K562 (cell line): Measurements from ENCODE around the gene MARS1. TPM values are rescaled to one million over a fixed set of nuclear protein-coding genes. Genes with fewer than 3 reads are reported as not detected.

ENCODE experiments used
- BCLAF1 ChIP-seq, 2 experiments: fragments of 450-650 bp in 1 of 2; IDR thresholded peaks; 2 replicates each; pipeline ENCODE4 v1.6.1; 2011 to 2017; ENCODE audit warnings: low read depth in 2 of 2, antibody characterized with exemption in 1 of 2, borderline replicate concordance in 1 of 2, low read length in 1 of 2, mild to moderate bottlenecking in 1 of 2, mixed read lengths in 1 of 2; ENCODE audit not compliant: control insufficient read depth in 1 of 2
- BMI1 ChIP-seq: fragments of 150-350 bp; IDR thresholded peaks from 2 replicates; pipeline ENCODE4 v1.6.1; 2014; ENCODE audit warnings: low read length
- E2F5 ChIP-seq: sonication (generic); formaldehyde crosslinking; IDR thresholded peaks from 2 replicates; pipeline ENCODE4 v1.8.0; 2022; ENCODE audit warnings: mild to moderate bottlenecking, missing genetic modification reagents
- FOXM1 ChIP-seq, 2 experiments: fragments of 450-650 bp in 1 of 2; sonication (generic) in 1 of 2; formaldehyde crosslinking in 1 of 2; IDR thresholded peaks; 2 replicates each; pipeline versions ENCODE4 v1.6.1 to v1.9.0; 2017 to 2022; ENCODE audit warnings: low read depth in 2 of 2, mild to moderate bottlenecking in 2 of 2, missing genetic modification reagents in 1 of 2, moderate library complexity in 1 of 2
- MTA3 ChIP-seq: fragments of 450-650 bp; formaldehyde crosslinking; IDR thresholded peaks from 2 replicates; pipeline ENCODE4 v1.6.1; 2017; ENCODE audit warnings: mild to moderate bottlenecking, borderline replicate concordance
- MXD1 ChIP-seq: fragments of 250-450 bp; sonication (Bioruptor Pico); IDR thresholded peaks from 2 replicates; pipeline ENCODE4 v1.8.0; 2021; ENCODE audit warnings: borderline replicate concordance, mild to moderate bottlenecking, moderate library complexity; ENCODE audit not compliant: poor library complexity, severe bottlenecking
- RBFOX2 ChIP-seq: fragments of 200-400 bp; formaldehyde crosslinking; IDR thresholded peaks from 2 replicates; pipeline ENCODE4 v1.6.1; 2017; ENCODE audit warnings: low read depth, mild to moderate bottlenecking, low read length, moderate library complexity
- STAT5A ChIP-seq: IDR thresholded peaks from 2 replicates; pipeline ENCODE4 v1.6.1; 2012; ENCODE audit warnings: low read length, inconsistent platforms, borderline replicate concordance
- ZBTB8A ChIP-seq: fragments of 450-650 bp; IDR thresholded peaks from 2 replicates; pipeline ENCODE4 v1.6.1; 2018; ENCODE audit warnings: mild to moderate bottlenecking, moderate library complexity; ENCODE audit not compliant: partially characterized antibody
- ZNF140 ChIP-seq: fragments of 250-450 bp; sonication (Bioruptor Pico); IDR thresholded peaks from 2 replicates; pipeline ENCODE4 v1.8.0; 2021; ENCODE audit warnings: moderate library complexity, mild to moderate bottlenecking, inconsistent platforms
- ZNF23 ChIP-seq: fragments of 250-450 bp; sonication (Bioruptor Pico); IDR thresholded peaks from 2 replicates; pipeline ENCODE4 v1.4.0; 2020; ENCODE audit warnings: mild to moderate bottlenecking
- ZNF511 ChIP-seq: sonication (generic); formaldehyde crosslinking; IDR thresholded peaks from 2 replicates; pipeline ENCODE4 v1.8.0; 2022; ENCODE audit warnings: mild to moderate bottlenecking, missing genetic modification reagents
- ZNF609 ChIP-seq: sonication (generic); formaldehyde crosslinking; IDR thresholded peaks from 2 replicates; pipeline ENCODE4 v1.8.1; 2023; ENCODE audit warnings: missing genetic modification reagents, mild to moderate bottlenecking, borderline replicate concordance
- polyA plus RNA-seq, 8 experiments: library from polyadenylated mRNA; depleted of rRNA in 4 of 8; stranded (reverse) in 5 of 8; unstranded in 3 of 8; fragments of >200 nt; fragmentation: Nextera tagmentation in 2 of 8; fragmentation: Illumina TruSeq in 1 of 8; extraction: Ambion mirVana in 2 of 8; extraction: Trizol in 1 of 8; gene quantifications; 2 replicates each; pipeline versions ENCODE4 v1.2.1 to v1.2.3, GENCODE V29; 2011 to 2014; ENCODE audit warnings: inconsistent platforms in 1 of 8, missing spikeins in 1 of 8
- total RNA-seq, 7 experiments: library from RNA; depleted of rRNA in 6 of 7; stranded (reverse); fragments of >200 nt in 6 of 7; fragmentation: Illumina TruSeq in 2 of 7; extraction: Trizol in 2 of 7; gene quantifications; 2 replicates each; pipeline versions ENCODE4 v1.2.1 to v1.2.3, GENCODE V29; 2011 to 2021; ENCODE audit warnings: low replicate concordance in 1 of 7

MARS1 gene
- total and polyA plus RNA-seq, 9 of the 15 experiments (the other 6 are each of a cell fraction or from before 2014, with no cell fraction given): 117 to 382 (median 220) TPM

GRCh38 chr12:57516617-57517153 is 28.8 kb downstream of the MARS1 start (continued):
- TF ChIP-seq ZNF609 (CRISPR knock-in tag) (0 out of 2 replicates have a peak, but pooled peaks have one; percentile 68), STAT5A (no peak), ZBTB8A (no peak), ZNF140 (CRISPR knock-in tag) (no peak), RBFOX2 (peak; percentile 69), MTA3 (peak; percentile 50; the same call in 1 of the 2 replicates), BMI1 (no peak), ZNF23 (no peak), ZNF511 (CRISPR knock-in tag) (peak; percentile 41; the same call in 1 of the 2 replicates), FOXM1 (IDR thresholded peaks at IDR 0.05; ENCODE audit: low read depth) (no peak), FOXM1 (CRISPR knock-in tag; IDR thresholded peaks at IDR 0.05; ENCODE audit: low read depth) (no peak), MXD1 (CRISPR knock-in tag) (no peak), E2F5 (CRISPR knock-in tag) (no peak), BCLAF1 (IDR thresholded peaks at IDR 0.05; ENCODE audit: borderline replicate concordance in 1 of 2, control insufficient read depth in 1 of 2, low read depth in 2 of 2, low read length in 1 of 2) (no peak)
